Renal cortex interstitium (tissue), 11 donors: Measurements from ENCODE around the gene TMED6. TPM values are rescaled to one million over a fixed set of nuclear protein-coding genes. Genes with fewer than 3 reads are reported as not detected.

ENCODE experiments used
- DNase-seq, 11 donors: peaks; one replicate each; pipeline ENCODE4 v3.0.0-alpha.2; 2013; ENCODE audit warnings: low read depth in 9 of 11, low spot score in 4 of 11; ENCODE audit errors: extremely low read depth in 1 of 11
- polyA plus RNA-seq, 3 donors: library from polyadenylated mRNA; unstranded; fragments of 120-200 nt; gene quantifications; one replicate each; pipeline ENCODE4 v1.2.1, GENCODE V29; 2013; ENCODE audit not compliant: insufficient read length in 3 of 3

TMED6 gene
- polyA plus RNA-seq, 3 donors, result 2.7 to 3.9 (median 3.0) TPM

DNA sequence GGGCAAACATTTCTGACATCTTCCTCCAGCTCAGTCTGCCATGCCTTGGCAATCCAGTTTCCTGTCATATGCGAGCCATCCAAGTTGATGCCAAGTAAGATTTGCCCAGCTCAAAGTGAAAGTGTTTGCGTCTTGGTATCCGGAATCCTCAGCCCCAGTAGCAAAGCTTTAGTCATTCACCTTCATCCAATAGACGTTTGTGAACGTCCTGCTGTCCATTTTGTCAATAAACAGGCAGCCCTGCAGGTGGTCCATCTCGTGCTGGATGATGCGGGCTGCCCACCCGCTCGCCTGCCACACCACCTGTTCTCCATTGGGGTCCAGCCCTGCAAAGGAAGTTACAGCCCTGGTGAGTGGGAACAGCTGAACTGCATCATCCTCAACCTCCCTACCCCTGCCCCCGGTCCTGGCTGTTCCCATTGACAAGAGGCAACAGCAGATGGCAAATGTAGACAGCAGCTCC lies 22.7 kb downstream of the TMED6 start:
- DNase-seq, result no peak

- DNase-seq, result no peak
Observed at GRCh38 chr16:69327585-69328310, 23.8 kb downstream of the TMED6 start.

DNA sequence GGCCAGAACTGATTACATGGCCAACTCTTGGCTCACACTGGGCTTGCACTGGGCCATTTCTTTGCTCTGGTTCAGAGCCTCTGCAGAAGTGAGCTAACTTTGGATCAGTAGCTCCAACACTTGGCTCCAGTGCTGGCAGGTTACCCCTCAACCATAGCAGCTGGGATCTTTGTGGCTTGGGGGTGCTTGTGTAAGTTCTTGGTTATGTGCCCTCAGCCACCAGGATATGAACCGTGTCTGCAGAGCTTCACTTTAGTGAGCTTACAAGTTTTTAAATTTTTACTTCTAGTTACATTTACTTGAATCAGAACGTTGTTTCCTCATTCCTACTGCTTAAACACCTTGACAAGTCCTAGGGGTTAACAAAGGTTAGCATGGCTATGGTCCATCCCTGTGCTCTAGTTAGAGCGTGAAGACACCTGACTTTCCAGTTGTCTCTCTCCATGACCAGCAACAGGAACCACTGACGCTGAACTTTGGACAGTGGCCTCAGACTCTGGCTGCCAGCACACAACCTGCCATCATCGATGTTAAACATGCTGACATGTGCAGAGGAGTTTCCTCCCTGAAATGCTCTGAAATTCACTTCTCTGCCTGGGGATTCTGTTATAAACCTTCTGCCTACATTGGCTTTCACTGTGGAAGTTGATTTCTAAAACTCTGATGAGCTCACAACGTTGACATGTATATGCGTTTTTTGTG lies 25.3 kb downstream of the TMED6 start:
- peak in 2 of 11 donors; percentile 26 to 48 for DNase-seq

DNA sequence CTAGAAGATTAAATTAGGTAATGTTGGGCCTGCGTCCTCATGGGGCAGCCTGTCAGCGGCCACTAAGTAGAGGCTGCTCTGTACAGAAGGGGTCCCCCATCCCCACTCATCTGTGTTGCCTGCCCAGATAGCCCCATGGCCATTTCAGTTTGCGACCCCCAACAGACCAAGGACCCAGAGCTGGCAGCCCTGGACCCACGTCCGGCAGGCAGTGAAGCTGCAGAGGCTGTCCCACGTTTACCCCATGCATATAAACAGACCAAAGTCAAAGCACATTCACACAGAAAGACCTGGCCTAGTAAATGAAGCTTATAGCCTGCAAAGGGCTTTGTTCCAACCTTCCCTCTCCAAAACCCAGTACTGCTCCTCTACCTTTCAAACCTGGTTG lies 25.8 kb downstream of the TMED6 start:
- no peak for DNase-seq

- no peak for DNase-seq
Observed at GRCh38 chr16:69324585-69325253, 26.9 kb downstream of the TMED6 start.

GRCh38 chr16:69324013-69324531 lies 27.5 kb downstream of the TMED6 start:
- no peak for DNase-seq

DNA sequence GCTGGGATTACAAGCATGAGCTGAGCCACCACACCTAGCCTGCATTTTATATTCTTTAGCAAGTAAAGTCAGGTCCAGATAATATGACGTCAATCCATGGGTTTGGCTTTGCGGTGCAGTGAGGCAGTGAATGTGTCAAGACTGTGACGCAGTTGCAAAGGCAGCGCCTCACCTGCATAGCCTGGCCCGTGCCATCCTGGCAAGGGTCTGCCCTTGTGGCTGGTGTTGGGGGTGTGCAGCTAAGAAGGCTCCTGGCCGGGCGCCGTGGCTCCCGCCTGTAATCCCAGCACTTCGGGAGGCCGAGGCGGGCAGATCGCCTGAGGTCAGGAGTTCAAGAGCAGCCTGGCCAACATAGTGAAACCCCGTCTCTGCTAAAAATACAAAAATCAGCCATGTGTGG lies 28.2 kb downstream of the TMED6 start:
- no peak for DNase-seq

GRCh38 chr16:69322343-69322742 lies 29.2 kb downstream of the TMED6 start:
- DNase-seq, result no peak

DNA sequence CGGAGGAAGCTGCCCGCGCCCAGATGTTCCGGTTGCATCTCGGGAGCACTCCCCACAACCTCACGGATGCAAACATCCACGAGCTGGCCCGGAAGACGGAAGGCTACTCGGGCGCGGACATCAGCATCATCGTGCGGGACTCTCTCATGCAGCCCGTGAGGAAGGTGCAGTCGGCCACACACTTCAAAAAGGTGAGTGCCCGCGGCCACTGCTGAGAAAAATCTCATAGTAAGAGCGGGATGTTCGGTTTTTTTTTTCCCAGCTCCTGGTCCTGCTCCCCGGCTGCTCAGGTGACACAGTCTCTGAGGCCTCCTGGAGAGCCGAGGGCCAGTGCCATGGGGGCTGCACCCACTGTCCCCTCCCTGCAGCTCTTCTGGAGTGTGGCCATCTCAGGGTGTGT lies 30.5 kb downstream of the TMED6 start:
- DNase-seq, result no peak

DNA sequence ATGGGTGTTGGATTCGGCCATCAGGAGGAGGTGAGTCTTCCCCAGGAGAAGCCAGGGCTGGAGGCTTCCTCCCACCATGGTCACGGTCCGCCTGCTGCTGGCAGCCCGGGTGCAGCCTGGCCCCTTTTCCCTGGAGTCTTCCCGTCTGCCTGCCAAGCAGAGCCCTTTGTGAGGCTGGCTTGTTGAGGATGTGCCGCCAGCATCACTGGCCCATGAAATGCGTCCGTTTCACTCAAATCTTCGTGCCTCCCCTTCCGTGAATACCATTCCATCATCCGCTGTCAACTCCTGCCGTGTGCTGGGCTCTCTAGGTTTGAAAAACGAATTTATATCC lies 30.9 kb downstream of the TMED6 start:
- DNase-seq, result no peak

GRCh38 chr16:69319826-69320739 lies 31.5 kb downstream of the TMED6 start:
- DNase-seq, result no peak

GRCh38 chr16:69319381-69319780 lies 32.2 kb downstream of the TMED6 start:
- no peak for DNase-seq

DNA sequence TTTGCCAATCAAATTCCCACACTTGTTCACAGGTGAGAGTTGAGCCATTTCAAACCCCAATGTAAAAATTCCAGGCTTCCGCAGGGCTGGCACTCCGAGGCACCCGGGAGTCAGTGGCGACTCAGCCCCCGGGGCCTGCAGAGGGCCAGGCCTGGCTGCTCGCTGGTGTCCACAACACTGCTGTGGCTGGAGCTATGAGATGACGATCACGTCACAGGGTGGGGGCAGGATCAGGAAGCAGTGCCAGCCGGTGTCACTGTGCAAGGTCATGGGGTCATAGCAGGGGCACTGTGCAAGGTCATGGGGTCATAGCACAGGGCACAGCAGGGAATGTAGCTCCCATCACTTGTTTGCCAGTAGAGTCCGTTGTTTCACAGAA lies 32.7 kb downstream of the TMED6 start:
- no peak for DNase-seq

- no peak for DNase-seq
Observed at GRCh38 chr16:69318177-69318910, 33.2 kb downstream of the TMED6 start.

GRCh38 chr16:69316595-69317034 lies 35.0 kb downstream of the TMED6 start:
- no peak for DNase-seq

DNA sequence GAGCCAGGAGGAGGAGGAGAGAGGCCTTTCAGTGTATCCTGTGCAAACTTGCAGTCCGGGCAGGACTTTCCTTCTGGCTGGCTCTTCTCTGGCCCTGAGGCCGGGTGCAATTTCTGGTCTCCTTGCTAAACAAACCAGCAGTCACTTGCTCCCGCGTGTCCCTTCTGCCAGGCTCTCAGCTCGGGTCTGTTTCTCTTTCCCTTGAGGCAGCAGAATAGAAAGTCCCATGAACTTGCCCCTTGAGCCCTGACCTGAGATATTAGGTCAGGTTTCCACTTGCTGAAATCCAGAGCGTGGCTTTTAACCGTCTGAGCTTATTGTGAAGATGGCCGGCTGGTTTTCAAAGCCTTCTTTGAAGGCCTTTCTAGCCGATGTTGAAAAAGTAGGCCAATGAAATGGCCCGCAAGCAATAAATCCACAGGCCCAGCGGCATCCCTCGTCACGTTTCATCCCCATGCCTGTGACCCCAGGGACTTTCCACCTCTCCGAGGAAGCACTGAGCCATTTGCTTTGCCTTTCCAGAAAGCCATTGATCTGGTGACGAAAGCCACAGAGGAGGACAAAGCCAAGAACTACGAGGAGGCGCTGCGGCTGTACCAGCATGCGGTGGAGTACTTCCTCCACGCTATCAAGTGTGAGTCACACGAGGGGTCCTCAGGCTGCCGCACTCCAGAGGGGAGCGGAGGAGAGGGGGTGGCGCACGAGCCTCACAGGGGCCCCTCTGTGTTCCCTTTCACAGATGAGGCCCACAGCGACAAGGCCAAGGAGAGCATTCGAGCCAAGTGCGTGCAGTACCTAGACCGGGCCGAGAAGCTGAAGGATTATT lies 35.9 kb downstream of the TMED6 start:
- DNase-seq, result no peak

GRCh38 chr16:69314534-69314933 lies 37.1 kb downstream of the TMED6 start:
- no peak for DNase-seq

DNA sequence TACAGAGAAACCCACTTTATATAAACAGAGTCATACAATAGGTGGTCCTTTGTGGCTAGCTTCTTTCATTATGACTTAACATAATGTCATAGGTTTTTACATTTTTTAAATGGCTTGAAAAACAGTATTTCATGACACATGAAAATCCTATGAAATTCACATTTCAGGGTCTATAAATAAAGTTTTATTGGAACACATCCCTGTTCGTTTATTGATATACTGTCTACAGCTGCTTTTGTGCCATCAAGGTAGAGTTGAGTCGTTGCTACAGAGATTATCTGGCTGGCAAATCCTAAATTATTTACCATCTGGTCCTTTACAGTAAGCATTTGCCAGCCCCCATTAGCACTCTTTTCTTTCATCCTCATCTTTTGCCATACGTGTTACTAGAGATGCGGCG lies 38.1 kb downstream of the TMED6 start:
- DNase-seq, result no peak
